Fibroblast of lung (primary cell): ENCODE measurements around the gene FOXD3. TPM values are rescaled to one million over a fixed set of nuclear protein-coding genes. Genes with fewer than 3 reads are reported as not detected.

Experiments used
- DNase-seq, 2 donors: peaks; one replicate each; pipeline versions ENCODE4 v3.0.0 to v3.0.0-alpha.2; 2010; ENCODE audit warnings: low read depth in 2 of 2
- H2AFZ ChIP-seq: 2 replicates; pipeline ENCODE4 v1.5.1; 2012; ENCODE audit warnings: low read length, control low read depth, inconsistent platforms
- H3K27ac ChIP-seq: 2 replicates; pipeline ENCODE4 v1.5.1; 2011; ENCODE audit warnings: low read length, control low read depth; ENCODE audit not compliant: insufficient read depth
- H3K27me3 ChIP-seq: 2 replicates; pipeline ENCODE4 v1.5.1; 2011; ENCODE audit warnings: mild to moderate bottlenecking, low read length; ENCODE audit not compliant: control insufficient read depth, insufficient read depth
- H3K36me3 ChIP-seq: 2 replicates; pipeline ENCODE4 v1.5.1; 2011; ENCODE audit warnings: low read length; ENCODE audit not compliant: control insufficient read depth, insufficient read depth
- H3K4me1 ChIP-seq: 2 replicates; pipeline ENCODE4 v1.5.1; 2011; ENCODE audit warnings: low read length; ENCODE audit not compliant: control insufficient read depth, insufficient read depth; ENCODE audit errors: extremely low read depth
- H3K4me2 ChIP-seq: 2 replicates; pipeline ENCODE4 v1.5.1; 2011; ENCODE audit warnings: low read length, control low read depth; ENCODE audit not compliant: insufficient read depth; ENCODE audit errors: extremely low read depth
- H3K4me3 ChIP-seq, 4 experiments: fragments of 200-600 bp in 1 of 4; sonication (generic) in 1 of 4; replicated peaks in 1 of 4; 2 replicates each; pipeline ENCODE4 v1.5.1; 2011 to 2016; ENCODE audit warnings: low read length in 4 of 4, low read depth in 3 of 4, mild to moderate bottlenecking in 3 of 4, control low read depth in 2 of 4, inconsistent platforms in 1 of 4, mixed read lengths in 1 of 4; ENCODE audit not compliant: insufficient read depth in 1 of 4; ENCODE audit errors: control extremely low read depth in 1 of 4
- H3K79me2 ChIP-seq: 2 replicates; pipeline ENCODE4 v1.5.1; 2012; ENCODE audit warnings: mild to moderate bottlenecking, low read length, inconsistent platforms; ENCODE audit not compliant: control insufficient read depth, insufficient read depth
- H3K9ac ChIP-seq: 2 replicates; pipeline ENCODE4 v1.5.1; 2011; ENCODE audit warnings: mild to moderate bottlenecking, low read length, control low read depth; ENCODE audit not compliant: insufficient read depth
- H3K9me3 ChIP-seq: 2 replicates; pipeline ENCODE4 v1.5.1; 2012; ENCODE audit warnings: low read depth, low read length; ENCODE audit not compliant: control insufficient read depth, insufficient read depth
- H4K20me1 ChIP-seq: 2 replicates; pipeline ENCODE4 v1.5.1; 2011; ENCODE audit warnings: low read length; ENCODE audit not compliant: control insufficient read depth, insufficient read depth; ENCODE audit errors: extremely low read depth
- CTCF ChIP-seq, 2 donors: IDR thresholded peaks in 1 of 2; conservative IDR thresholded peaks in 1 of 2; 1 replicate in 1 of 2; 2 replicates in 1 of 2; pipeline ENCODE4 v1.5.1; 2011 to 2012; ENCODE audit warnings: low read length in 2 of 2, control low read depth in 1 of 2, inconsistent platforms in 1 of 2, low read depth in 1 of 2, mild to moderate bottlenecking in 1 of 2
- EZH2 ChIP-seq: IDR thresholded peaks from 2 replicates; pipeline ENCODE4 v1.5.1; 2012; ENCODE audit warnings: low read length, control low read depth, mild to moderate bottlenecking; ENCODE audit errors: missing control alignments
- polyA plus RNA-seq, 2 donors: library from polyadenylated mRNA; depleted of rRNA in 1 of 2; stranded (reverse) in 1 of 2; unstranded in 1 of 2; fragments of >200 nt; gene quantifications; 2 replicates each; pipeline ENCODE4 v1.2.1, GENCODE V29; 2011 to 2012; ENCODE audit warnings: missing spikeins in 1 of 2
- total RNA-seq: library from RNA; depleted of rRNA; stranded (reverse); fragments of >200 nt; gene quantifications from 2 replicates; pipeline ENCODE4 v1.2.1, GENCODE V29; 2014

FOXD3 gene
- total and polyA plus RNA-seq, 2 donors (not counting 1 experiment from before 2014, with no cell fraction given): not detected

- Histone ChIP-seq H3K27ac (no peak overlapping the region), H3K79me2 (no peaks in the 10 kb centered on the region), H3K9ac (no peak overlapping the region), H4K20me1 (no peaks in the 10 kb centered on the region), H3K9me3 (no peaks in the 10 kb centered on the region), H3K4me1 (peaks cover 2% of the 10 kb centered on the region), H2AFZ (no peak overlapping the region), H3K4me3 (no peak overlapping the region), H3K36me3 (no peaks in the 10 kb centered on the region), H3K27me3 (peaks cover 93% of the 10 kb centered on the region), H3K4me2 (no peak overlapping the region)
- peak; percentile 18 for TF ChIP-seq EZH2
- TF ChIP-seq CTCF (conservative IDR thresholded peaks at IDR 0.05 in 1 of 2, IDR thresholded peaks at IDR 0.05 in 1 of 2; ENCODE audit: low read depth in 1 of 2, low read length in 2 of 2): no peak
- DNase-seq: peak in 1 of 2 donors; percentile 6
These were observed 3.1 kb downstream of the FOXD3 start for GRCh38 chr1:63325279-63325985.

- H3K27me3 ChIP-seq: peaks cover 95% of the 10 kb centered on the region
- no peak overlapping the region for H3K27ac ChIP-seq
- H3K4me1 ChIP-seq: peaks cover 2% of the 10 kb centered on the region
- no peak overlapping the region for H3K9ac ChIP-seq
- peak in 1 of 2 donors; percentile 12 for DNase-seq
- no peaks in the 10 kb centered on the region for H3K79me2 ChIP-seq
- H3K4me2 ChIP-seq: no peak overlapping the region
- H3K9me3 ChIP-seq: no peaks in the 10 kb centered on the region
- TF ChIP-seq CTCF (conservative IDR thresholded peaks at IDR 0.05 in 1 of 2, IDR thresholded peaks at IDR 0.05 in 1 of 2; ENCODE audit: low read depth in 1 of 2, low read length in 2 of 2) (no peak), EZH2 (peak; percentile 83)
- no peak overlapping the region for H2AFZ ChIP-seq
- H3K36me3 ChIP-seq: no peaks in the 10 kb centered on the region
- no peaks in the 10 kb centered on the region for H4K20me1 ChIP-seq
- no peak overlapping the region for H3K4me3 ChIP-seq
These were observed 3.7 kb downstream of the FOXD3 start for GRCh38 chr1:63326106-63326472.

GRCh38 chr1:63326473-63327380 lies 4.4 kb downstream of the FOXD3 start:
- H3K27me3 ChIP-seq: peaks cover 93% of the 10 kb centered on the region
- no peak overlapping the region for H3K9ac ChIP-seq
- H3K4me1 ChIP-seq: peaks cover 2% of the 10 kb centered on the region
- TF ChIP-seq CTCF (conservative IDR thresholded peaks at IDR 0.05 in 1 of 2, IDR thresholded peaks at IDR 0.05 in 1 of 2; ENCODE audit: low read depth in 1 of 2, low read length in 2 of 2) (no peak), EZH2 (no peak)
- H3K9me3 ChIP-seq: no peaks in the 10 kb centered on the region
- H2AFZ ChIP-seq: no peak overlapping the region
- no peaks in the 10 kb centered on the region for H4K20me1 ChIP-seq
- no peak overlapping the region for H3K27ac ChIP-seq
- no peaks in the 10 kb centered on the region for H3K79me2 ChIP-seq
- no peaks in the 10 kb centered on the region for H3K36me3 ChIP-seq
- no peak overlapping the region for H3K4me2 ChIP-seq
- DNase-seq: peak in 1 of 2 donors; percentile 38
- no peak overlapping the region for H3K4me3 ChIP-seq
